Common myeloid progenitor, CD34-positive (primary cell): ENCODE results near the gene PLEKHA6.

ENCODE experiments used
- CTCF ChIA-PET: fragments of 350-600 bp; sonication (Branson Sonifier 250); formaldehyde crosslinking; loops from one replicate; lab custom pipeline; 2021; ENCODE audit warnings: antibody characterized with exemption; lab: Charles Lee
- POLR2A ChIA-PET: fragments of 350-600 bp; sonication (Branson Sonifier 250); formaldehyde crosslinking; loops from one replicate; lab custom pipeline; 2021; ENCODE audit warnings: antibody characterized with exemption; lab: Charles Lee
- DNase-seq, 3 donors: peaks; one replicate each; pipeline versions ENCODE4 v3.0.0 to v3.0.0-alpha.2; 2013
- H3K27ac ChIP-seq, 2 experiments: 1 replicate in 1 of 2; 2 replicates in 1 of 2; pipeline ENCODE4 v1.7.0; 2013; ENCODE audit warnings: inconsistent platforms in 2 of 2, low read length in 2 of 2, mild to moderate bottlenecking in 2 of 2, low read depth in 1 of 2, moderate library complexity in 1 of 2; ENCODE audit not compliant: severe bottlenecking in 2 of 2, insufficient read depth in 1 of 2, poor library complexity in 1 of 2
- H3K27me3 ChIP-seq, 5 experiments: replicated peaks in 2 of 5; 1 replicate in 3 of 5; 2 replicates in 2 of 5; pipeline versions ENCODE4 v1.6.1 to v1.7.0; 2013; ENCODE audit warnings: low read length in 4 of 5, mild to moderate bottlenecking in 2 of 5, moderate library complexity in 2 of 5, inconsistent platforms in 1 of 5; ENCODE audit not compliant: insufficient read depth in 5 of 5, control insufficient read depth in 4 of 5
- H3K36me3 ChIP-seq, 4 experiments: 1 replicate in 2 of 4; 2 replicates in 2 of 4; pipeline versions ENCODE4 v1.6.1 to v1.7.0; 2013; ENCODE audit warnings: low read length in 3 of 4, control low read depth in 1 of 4, mild to moderate bottlenecking in 1 of 4; ENCODE audit not compliant: control insufficient read depth in 4 of 4, insufficient read depth in 4 of 4
- H3K4me1 ChIP-seq, 4 experiments: 1 replicate in 3 of 4; 2 replicates in 1 of 4; pipeline versions ENCODE4 v1.6.1 to v1.7.1; 2013; ENCODE audit warnings: low read length in 3 of 4, mild to moderate bottlenecking in 3 of 4, control low read depth in 1 of 4, inconsistent platforms in 1 of 4, moderate library complexity in 1 of 4; ENCODE audit not compliant: control insufficient read depth in 4 of 4, insufficient read depth in 4 of 4; ENCODE audit errors: control extremely low read depth in 1 of 4
- H3K4me3 ChIP-seq, 7 experiments: 1 replicate in 4 of 7; 2 replicates in 3 of 7; pipeline versions ENCODE4 v1.5.1 to v1.7.0; 2013; ENCODE audit warnings: mild to moderate bottlenecking in 7 of 7, low read length in 6 of 7, moderate library complexity in 6 of 7, inconsistent platforms in 2 of 7, low read depth in 2 of 7, control low read depth in 1 of 7; ENCODE audit not compliant: insufficient read depth in 4 of 7, control insufficient read depth in 1 of 7; ENCODE audit errors: extremely low read depth in 1 of 7
- H3K9me3 ChIP-seq, 5 experiments: 1 replicate in 4 of 5; 2 replicates in 1 of 5; pipeline versions ENCODE4 v1.6.1 to v1.7.1; 2013; ENCODE audit warnings: low read length in 4 of 5, mild to moderate bottlenecking in 2 of 5, inconsistent platforms in 1 of 5, low read depth in 1 of 5, moderate library complexity in 1 of 5; ENCODE audit not compliant: control insufficient read depth in 4 of 5, insufficient read depth in 2 of 5; ENCODE audit errors: control extremely low read depth in 1 of 5
- WGBS: methylation state at CpG from one replicate; pipeline ENCODE4 v1.1.5; 2013; ENCODE audit not compliant: insufficient coverage; 5-methylcytosine and 5-hydroxymethylcytosine counted together

PLEKHA6 gene

DNA sequence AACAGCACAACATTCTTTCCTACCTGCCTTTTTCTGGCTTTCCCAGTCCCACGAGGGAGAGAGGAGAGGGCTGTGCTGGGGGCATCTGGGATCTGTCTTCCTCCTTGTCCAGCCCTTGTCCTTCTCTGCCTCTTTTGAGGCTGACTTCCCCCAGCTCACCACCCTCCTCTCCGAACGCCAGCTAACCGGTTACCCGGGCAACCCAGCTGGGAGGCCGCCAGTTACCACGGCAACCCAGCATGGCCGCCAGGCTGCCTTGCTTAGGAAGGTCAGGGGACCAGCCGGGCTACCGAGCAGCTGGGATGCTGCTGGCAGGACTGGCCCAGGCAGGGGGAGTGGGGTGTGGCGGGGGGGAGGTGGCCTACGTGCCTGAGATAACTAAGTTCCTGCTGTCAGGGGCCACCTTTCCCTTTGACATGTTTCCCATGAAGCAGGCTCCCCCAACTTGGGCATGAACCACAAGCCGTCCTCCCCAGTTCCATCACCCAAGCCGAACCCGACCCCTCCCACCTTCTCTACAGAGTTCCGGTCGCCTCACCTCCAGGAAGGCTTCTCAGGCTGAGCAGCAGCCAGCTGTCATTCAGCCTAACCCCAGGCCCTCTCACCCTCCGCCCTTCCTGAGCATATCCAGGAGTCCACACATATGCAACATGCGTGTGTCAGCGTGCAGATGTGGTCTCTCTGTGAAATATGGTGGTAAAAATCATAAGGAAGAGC lies 8.7 kb downstream of the PLEKHA6 start:
- POLR2A ChIA-PET: interaction anchor here (0.5 kb wide), 1 partner anchor 20 kb away, joined by 3 read pairs; no protein-coding TSS in a partner anchor
- Histone ChIP-seq H3K27ac (no peak overlapping the region), H3K4me3 (no peak overlapping the region), H3K4me1 (peaks cover 3 to 25% (median 19%) of the 10 kb centered on the region in 4 experiments), H3K27me3 (no peaks in the 10 kb centered on the region), H3K36me3 (no peaks in the 10 kb centered on the region), H3K9me3 (no peaks in the 10 kb centered on the region)
- DNase-seq: peak in 2 of 3 donors; percentile 78 to 83
- WGBS: 3% methylated on average over 9 of the region's 20 CpGs
- CTCF ChIA-PET: interaction anchor here (0.9 to 4.3 kb wide), 9 partner anchors 9 to 480 kb away, joined by 3 to 26 read pairs (median 3); partner anchors contain the start of gene PLEKHA6

DNA sequence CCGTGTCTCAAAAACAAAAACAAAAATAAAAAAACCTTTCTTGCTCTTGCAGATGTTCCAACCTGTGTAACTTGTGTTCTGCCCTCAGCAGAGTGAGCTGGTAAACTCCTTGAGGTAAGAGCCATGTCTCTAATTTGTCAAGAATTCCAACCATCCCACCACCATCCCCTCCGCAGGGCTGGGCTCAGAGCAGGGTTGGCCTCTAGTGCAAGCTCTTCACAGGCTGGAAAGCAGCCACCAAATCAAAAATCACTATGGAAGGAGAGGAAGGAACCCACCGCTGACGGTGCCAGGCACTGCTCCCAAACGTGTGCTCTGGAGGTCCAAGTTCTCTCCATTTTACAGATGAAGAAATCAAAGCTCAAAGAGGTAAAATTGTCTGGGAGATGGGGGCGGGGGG lies 9.4 kb downstream of the PLEKHA6 start:
- Histone ChIP-seq H3K4me1 (peaks cover 3 to 32% (median 25%) of the 10 kb centered on the region in 4 experiments), H3K27ac (no peak overlapping the region), H3K9me3 (no peaks in the 10 kb centered on the region), H3K27me3 (no peaks in the 10 kb centered on the region), H3K36me3 (no peaks in the 10 kb centered on the region), H3K4me3 (no peak overlapping the region)
- WGBS: 33% methylated on average over 4 of the region's 6 CpGs
- no peak for DNase-seq
- CTCF ChIA-PET: interaction anchor here (0.9 to 4.3 kb wide), 8 partner anchors 10 to 109 kb away, joined by 3 to 26 read pairs (median 4); partner anchors contain the start of gene PLEKHA6
- POLR2A ChIA-PET: interaction anchor here (0.5 kb wide), 1 partner anchor 19 kb away, joined by 3 read pairs; no protein-coding TSS in a partner anchor

DNA sequence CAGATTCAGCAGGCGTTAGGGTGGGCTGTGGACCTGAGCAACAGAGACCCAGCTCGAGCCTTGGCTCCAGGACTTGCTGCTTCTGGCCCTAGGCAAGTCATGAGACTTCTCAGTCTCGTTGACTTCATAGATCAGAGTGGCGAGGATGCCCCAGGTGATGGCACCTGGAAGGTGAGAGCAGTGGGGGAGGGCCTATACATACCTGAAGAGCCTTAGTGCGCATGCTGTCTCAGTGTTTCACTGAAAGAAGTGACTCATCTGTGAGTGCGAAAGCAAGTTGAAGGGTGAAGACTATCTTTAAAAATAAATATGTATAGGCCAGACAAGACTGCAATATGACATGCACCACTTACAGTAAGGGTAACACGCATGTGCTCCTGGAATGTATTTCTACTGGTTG lies 10.1 kb downstream of the PLEKHA6 start:
- H3K27me3 ChIP-seq: no peaks in the 10 kb centered on the region
- no peak overlapping the region for H3K27ac ChIP-seq
- CTCF ChIA-PET: interaction anchor here (0.9 to 4.3 kb wide), 5 partner anchors 11 to 92 kb away, joined by 3 to 26 read pairs (median 3); partner anchors contain the start of gene PLEKHA6
- POLR2A ChIA-PET: no interaction called here
- H3K4me3 ChIP-seq: no peak overlapping the region
- no peak for DNase-seq
- no peaks in the 10 kb centered on the region for H3K9me3 ChIP-seq
- 100% methylated on average over 5 of the region's 7 CpGs for WGBS
- H3K36me3 ChIP-seq: no peaks in the 10 kb centered on the region
- peaks cover 3 to 33% (median 29%) of the 10 kb centered on the region in 4 experiments for H3K4me1 ChIP-seq

DNA sequence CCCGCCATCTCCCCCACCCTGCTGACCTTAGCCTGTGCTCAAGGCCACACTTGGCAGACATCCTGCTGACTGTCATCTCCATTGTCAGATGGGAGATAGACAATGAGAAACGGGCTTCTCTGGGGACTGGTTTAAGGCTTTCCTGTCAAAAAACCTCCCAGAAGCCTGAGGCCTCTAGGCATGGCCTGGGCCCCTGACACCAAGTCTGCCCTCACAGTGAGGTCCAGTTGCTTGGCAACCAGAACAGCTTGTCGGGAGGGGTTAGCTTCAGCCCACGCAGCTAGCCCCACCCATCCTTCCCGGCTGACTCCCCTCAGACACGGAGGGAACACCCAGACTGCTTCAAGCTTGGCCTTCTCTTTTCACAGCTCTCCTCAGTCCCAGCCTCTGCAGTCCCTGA lies 11.0 kb downstream of the PLEKHA6 start:
- Histone ChIP-seq H3K27me3 (no peaks in the 10 kb centered on the region), H3K4me1 (peaks cover 3 to 33% (median 29%) of the 10 kb centered on the region in 4 experiments), H3K27ac (no peak overlapping the region), H3K4me3 (no peak overlapping the region), H3K36me3 (no peaks in the 10 kb centered on the region), H3K9me3 (no peaks in the 10 kb centered on the region)
- peak in 2 of 3 donors; percentile 59 to 65 for DNase-seq
- POLR2A ChIA-PET: interaction anchor here (0.9 kb wide), 1 partner anchor 8 kb away, joined by 3 read pairs; no protein-coding TSS in a partner anchor
- WGBS: 8% methylated on average over 5 of the region's 6 CpGs
- CTCF ChIA-PET: interaction anchor here (0.6 to 4.3 kb wide), 5 partner anchors 12 to 87 kb away, joined by 3 to 26 read pairs (median 5); partner anchors contain the start of gene PLEKHA6

GRCh38 chr1:204348242-204348641 lies 11.5 kb downstream of the PLEKHA6 start:
- DNase-seq: no peak
- no peaks in the 10 kb centered on the region for H3K27me3 ChIP-seq
- H3K4me3 ChIP-seq: no peak overlapping the region
- POLR2A ChIA-PET: interaction anchor here (0.5 to 0.9 kb wide), 2 partner anchors 9 to 42 kb away, joined by 3 read pairs; no protein-coding TSS in a partner anchor
- H3K9me3 ChIP-seq: no peaks in the 10 kb centered on the region
- peaks cover 3 to 33% (median 29%) of the 10 kb centered on the region in 4 experiments for H3K4me1 ChIP-seq
- H3K36me3 ChIP-seq: no peaks in the 10 kb centered on the region
- CTCF ChIA-PET: interaction anchor here (0.6 to 4.3 kb wide), 7 partner anchors 12 to 90 kb away, joined by 3 to 26 read pairs (median 5); partner anchors contain the start of gene PLEKHA6
- WGBS: 89% methylated on average over 3 of the region's 6 CpGs
- no peak overlapping the region for H3K27ac ChIP-seq

DNA sequence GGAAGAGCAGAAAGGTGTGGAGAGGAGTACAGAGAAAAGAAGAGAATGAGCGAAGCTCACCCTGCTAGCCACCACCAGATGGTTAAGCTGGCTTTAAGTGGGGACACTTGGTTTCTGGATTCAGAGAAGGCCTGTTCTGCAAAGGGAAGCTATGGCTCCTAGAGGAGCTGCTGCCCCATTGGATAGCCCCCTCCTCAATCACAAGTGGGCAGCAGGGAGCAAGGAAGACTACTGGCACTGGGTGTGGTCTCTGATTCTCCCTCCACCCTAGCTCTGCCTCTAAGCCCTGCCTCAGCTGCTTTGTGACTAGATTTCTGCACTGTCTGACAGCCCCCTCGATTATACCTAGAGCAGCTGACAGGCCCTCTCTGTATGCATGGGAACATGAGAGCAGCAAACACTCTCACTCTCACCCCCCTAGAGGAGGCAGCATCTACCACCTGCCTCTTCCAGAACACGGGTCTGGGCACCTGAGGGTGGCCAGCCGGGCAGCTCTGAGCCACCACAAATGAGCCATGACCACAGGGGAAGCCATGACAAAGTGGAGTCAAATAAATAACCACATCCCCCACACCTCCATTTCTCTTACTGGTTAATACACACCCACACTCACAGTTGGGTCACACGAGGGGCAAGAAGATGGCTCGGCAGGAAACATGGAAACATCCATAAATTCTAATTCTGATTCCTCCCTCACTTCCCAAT lies 13.6 kb downstream of the PLEKHA6 start:
- DNase-seq: no peak
- WGBS: 94% methylated on average over 5 of the region's 6 CpGs
- peaks cover 0 to 29% (median 27%) of the 10 kb centered on the region in 4 experiments for H3K4me1 ChIP-seq
- H3K27ac ChIP-seq: no peak overlapping the region
- H3K27me3 ChIP-seq: no peaks in the 10 kb centered on the region
- ChIA-PET CTCF (interaction anchor here (1.0 to 6.5 kb wide), 6 partner anchors 9 to 132 kb away, joined by 3 to 55 read pairs (median 4); partner anchors contain the start of genes GOLT1A and PLEKHA6), POLR2A (interaction anchor here (0.9 kb wide), 1 partner anchor 16 kb away, joined by 3 read pairs; no protein-coding TSS in a partner anchor)
- H3K9me3 ChIP-seq: no peaks in the 10 kb centered on the region
- no peak overlapping the region for H3K4me3 ChIP-seq
- no peaks in the 10 kb centered on the region for H3K36me3 ChIP-seq
